Panc1 (cell line): ENCODE data around the gene ALK. TPM values are rescaled to one million over a fixed set of nuclear protein-coding genes. Genes with fewer than 3 reads are reported as not detected.

Experiments used
- ATAC-seq: fragments of 200-7000 bp; cut with Tn5 transposase; 2 replicates; pipeline ENCODE4 v1.9.1; 2020; ENCODE audit warnings: mild to moderate bottlenecking, moderate library complexity
- BruUV-seq: library from RNA; stranded (reverse); fragments of 400-500 nt; replicated peaks from 2 replicates; lab custom pipeline; 2021; lab: Mats Ljungman, UMichigan
- CTCF ChIA-PET: fragments of 300-600 bp; sonication (Branson Sonifier 250); formaldehyde crosslinking; loops from one replicate; lab custom pipeline; 2022; ENCODE audit warnings: antibody characterized with exemption; lab: Charles Lee
- POLR2A ChIA-PET: fragments of 300-600 bp; sonication (Branson Sonifier 250); formaldehyde crosslinking; loops from one replicate; lab custom pipeline; 2022; ENCODE audit warnings: antibody characterized with exemption; lab: Charles Lee
- DNase-seq: peaks from one replicate; pipeline ENCODE4 v3.0.0-alpha.2; 2010; ENCODE audit warnings: low read depth, low spot score
- H3K27ac ChIP-seq: 2 replicates; pipeline ENCODE4 v1.5.1; 2011; ENCODE audit warnings: mild to moderate bottlenecking, low read length, inconsistent platforms
- H3K27me3 ChIP-seq: fragments of 200-500 bp; sonication (Bioruptor generic); 2 replicates; pipeline ENCODE4 v1.6.0; 2014; ENCODE audit warnings: low read length, inconsistent platforms; ENCODE audit not compliant: control insufficient read depth, insufficient read depth
- H3K36me3 ChIP-seq: fragments of 200-500 bp; sonication (Bioruptor generic); 2 replicates; pipeline ENCODE4 v1.5.1; 2014; ENCODE audit warnings: inconsistent platforms, mild to moderate bottlenecking, low read length, moderate library complexity; ENCODE audit not compliant: control insufficient read depth, insufficient read depth
- H3K4me1 ChIP-seq: 2 replicates; pipeline ENCODE4 v1.5.1; 2011; ENCODE audit warnings: inconsistent platforms, mild to moderate bottlenecking, low read length, moderate library complexity; ENCODE audit not compliant: control insufficient read depth, insufficient read depth
- H3K4me3 ChIP-seq, 2 experiments: 2 replicates each; pipeline ENCODE4 v1.5.1; 2011 to 2012; ENCODE audit warnings: low read depth in 2 of 2, low read length in 2 of 2, mild to moderate bottlenecking in 2 of 2, inconsistent platforms in 1 of 2, moderate library complexity in 1 of 2
- H3K9me3 ChIP-seq: fragments of 200-500 bp; sonication (Bioruptor generic); 2 replicates; pipeline ENCODE4 v1.5.1; 2014; ENCODE audit warnings: low read depth, mild to moderate bottlenecking, inconsistent platforms, low read length, moderate library complexity; ENCODE audit not compliant: control insufficient read depth, insufficient read depth
- POLR2AphosphoS5 ChIP-seq: IDR thresholded peaks from 2 replicates; pipeline ENCODE4 v1.6.1; 2012; ENCODE audit warnings: mild to moderate bottlenecking, low read depth, low read length, moderate library complexity
- SIN3A ChIP-seq: IDR thresholded peaks from 2 replicates; pipeline ENCODE4 v1.6.1; 2012; ENCODE audit warnings: low read depth, mild to moderate bottlenecking, low read length, moderate library complexity, borderline replicate concordance; ENCODE audit not compliant: insufficient read depth
- TCF7L2 ChIP-seq: IDR thresholded peaks from 2 replicates; pipeline ENCODE4 v1.6.1; 2011; ENCODE audit warnings: mild to moderate bottlenecking, low read depth, low read length, inconsistent platforms
- in situ Hi-C: cut with HindIII; loops from 2 replicates; pipeline ENCODE4 v1.10.0; 2016; ENCODE audit warnings: low sequenced_read_pairs, low pct_unique_long_range_greater_than_20kb
- intact Hi-C: fragments of 100-400 bp; cut with micrococcal nuclease; formaldehyde crosslinking; loops from one replicate; pipeline ENCODE4 v1.10.0; 2022; ENCODE audit not compliant: unreplicated experiment
- total RNA-seq: library from RNA; stranded (reverse); gene quantifications from one replicate; pipeline ENCODE4 v1.2.1, GENCODE V29; 2021; ENCODE audit not compliant: unreplicated experiment
- TF ChIP-seq, protein P1 (sequence below), 2 experiments: IDR thresholded peaks; 2 replicates each; pipeline ENCODE4 v1.6.1; 2011 to 2012; ENCODE audit warnings: low read depth in 2 of 2, control low read depth in 1 of 2, low read length in 1 of 2, mild to moderate bottlenecking in 1 of 2, moderate library complexity in 1 of 2; ENCODE audit not compliant: insufficient read depth in 1 of 2
- TF ChIP-seq, protein P2 (sequence below): fragments of 450-650 bp; IDR thresholded peaks from 2 replicates; pipeline ENCODE4 v1.5.1; 2017; ENCODE audit warnings: mild to moderate bottlenecking

The ALK gene
- total RNA-seq, 1 experiment from 2014 or later = not detected

DNA sequence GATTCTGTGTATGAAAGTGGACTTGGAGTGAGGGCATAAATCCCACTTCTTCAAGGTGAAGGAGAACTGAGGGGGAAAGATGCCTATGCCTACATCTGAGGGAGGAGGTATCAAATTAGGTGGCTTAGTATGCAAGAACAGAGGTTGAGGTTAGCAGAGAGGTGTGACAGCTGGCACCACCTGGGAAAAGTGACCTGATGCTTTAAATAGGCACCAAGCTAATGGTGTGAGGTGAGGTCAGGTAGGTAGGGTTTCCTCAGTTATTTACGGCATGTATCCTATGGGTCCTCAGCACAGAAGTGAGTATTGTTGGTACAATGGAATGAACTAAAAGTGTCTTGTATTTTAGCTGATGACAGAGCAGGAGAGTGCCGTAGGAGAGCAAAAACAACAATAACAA is 439.0 kb downstream of the ALK start:
- ATAC-seq = no peak
- peaks cover 8% of the 10 kb centered on the region; the same call in 1 of the 2 replicates for H3K27me3 ChIP-seq
- no peaks in the 10 kb centered on the region for H3K36me3 ChIP-seq
- in situ Hi-C loops (no loop called here), intact Hi-C loops (no loop called here)
- POLR2A ChIA-PET = no interaction called here
- no TSS peak for BruUV-seq
- H3K4me1 ChIP-seq = no peaks in the 10 kb centered on the region
- H3K4me3 ChIP-seq = no peak overlapping the region
- CTCF ChIA-PET = no interaction called here
- TF ChIP-seq POLR2AphosphoS5 = no peak
- TF ChIP-seq TCF7L2 = no peak
- TF ChIP-seq, protein P1, sequence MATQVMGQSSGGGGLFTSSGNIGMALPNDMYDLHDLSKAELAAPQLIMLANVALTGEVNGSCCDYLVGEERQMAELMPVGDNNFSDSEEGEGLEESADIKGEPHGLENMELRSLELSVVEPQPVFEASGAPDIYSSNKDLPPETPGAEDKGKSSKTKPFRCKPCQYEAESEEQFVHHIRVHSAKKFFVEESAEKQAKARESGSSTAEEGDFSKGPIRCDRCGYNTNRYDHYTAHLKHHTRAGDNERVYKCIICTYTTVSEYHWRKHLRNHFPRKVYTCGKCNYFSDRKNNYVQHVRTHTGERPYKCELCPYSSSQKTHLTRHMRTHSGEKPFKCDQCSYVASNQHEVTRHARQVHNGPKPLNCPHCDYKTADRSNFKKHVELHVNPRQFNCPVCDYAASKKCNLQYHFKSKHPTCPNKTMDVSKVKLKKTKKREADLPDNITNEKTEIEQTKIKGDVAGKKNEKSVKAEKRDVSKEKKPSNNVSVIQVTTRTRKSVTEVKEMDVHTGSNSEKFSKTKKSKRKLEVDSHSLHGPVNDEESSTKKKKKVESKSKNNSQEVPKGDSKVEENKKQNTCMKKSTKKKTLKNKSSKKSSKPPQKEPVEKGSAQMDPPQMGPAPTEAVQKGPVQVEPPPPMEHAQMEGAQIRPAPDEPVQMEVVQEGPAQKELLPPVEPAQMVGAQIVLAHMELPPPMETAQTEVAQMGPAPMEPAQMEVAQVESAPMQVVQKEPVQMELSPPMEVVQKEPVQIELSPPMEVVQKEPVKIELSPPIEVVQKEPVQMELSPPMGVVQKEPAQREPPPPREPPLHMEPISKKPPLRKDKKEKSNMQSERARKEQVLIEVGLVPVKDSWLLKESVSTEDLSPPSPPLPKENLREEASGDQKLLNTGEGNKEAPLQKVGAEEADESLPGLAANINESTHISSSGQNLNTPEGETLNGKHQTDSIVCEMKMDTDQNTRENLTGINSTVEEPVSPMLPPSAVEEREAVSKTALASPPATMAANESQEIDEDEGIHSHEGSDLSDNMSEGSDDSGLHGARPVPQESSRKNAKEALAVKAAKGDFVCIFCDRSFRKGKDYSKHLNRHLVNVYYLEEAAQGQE (IDR thresholded peaks at IDR 0.05; ENCODE audit: insufficient read depth in 1 of 2, low read depth in 2 of 2, low read length in 1 of 2) = no peak
- no peak for TF ChIP-seq SIN3A
- TF ChIP-seq, protein P2, sequence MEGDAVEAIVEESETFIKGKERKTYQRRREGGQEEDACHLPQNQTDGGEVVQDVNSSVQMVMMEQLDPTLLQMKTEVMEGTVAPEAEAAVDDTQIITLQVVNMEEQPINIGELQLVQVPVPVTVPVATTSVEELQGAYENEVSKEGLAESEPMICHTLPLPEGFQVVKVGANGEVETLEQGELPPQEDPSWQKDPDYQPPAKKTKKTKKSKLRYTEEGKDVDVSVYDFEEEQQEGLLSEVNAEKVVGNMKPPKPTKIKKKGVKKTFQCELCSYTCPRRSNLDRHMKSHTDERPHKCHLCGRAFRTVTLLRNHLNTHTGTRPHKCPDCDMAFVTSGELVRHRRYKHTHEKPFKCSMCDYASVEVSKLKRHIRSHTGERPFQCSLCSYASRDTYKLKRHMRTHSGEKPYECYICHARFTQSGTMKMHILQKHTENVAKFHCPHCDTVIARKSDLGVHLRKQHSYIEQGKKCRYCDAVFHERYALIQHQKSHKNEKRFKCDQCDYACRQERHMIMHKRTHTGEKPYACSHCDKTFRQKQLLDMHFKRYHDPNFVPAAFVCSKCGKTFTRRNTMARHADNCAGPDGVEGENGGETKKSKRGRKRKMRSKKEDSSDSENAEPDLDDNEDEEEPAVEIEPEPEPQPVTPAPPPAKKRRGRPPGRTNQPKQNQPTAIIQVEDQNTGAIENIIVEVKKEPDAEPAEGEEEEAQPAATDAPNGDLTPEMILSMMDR = no peak
- H3K27ac ChIP-seq = no peak overlapping the region
- no peaks in the 10 kb centered on the region for H3K9me3 ChIP-seq
- DNase-seq = no peak

DNA sequence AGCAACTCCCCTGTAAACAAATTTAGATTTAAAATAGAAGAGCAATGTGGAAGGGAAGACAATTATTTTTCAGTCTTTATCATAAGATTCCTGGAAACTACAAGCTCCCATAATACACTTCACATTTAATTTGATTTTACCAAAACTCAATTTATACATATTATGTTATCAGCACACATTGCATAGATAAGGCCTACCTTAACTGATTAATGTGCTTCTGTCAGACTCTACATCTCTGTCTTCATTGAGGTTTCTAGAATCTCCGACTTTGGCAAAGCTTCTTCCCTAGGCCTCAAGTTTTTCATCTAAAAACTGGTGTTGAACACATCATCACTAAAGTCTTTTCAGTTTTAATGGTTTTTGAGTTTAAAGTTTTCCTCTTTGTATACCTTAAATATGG is 440.1 kb downstream of the ALK start:
- no peak for ATAC-seq
- DNase-seq = no peak
- no peaks in the 10 kb centered on the region for H3K4me1 ChIP-seq
- no peak overlapping the region for H3K27ac ChIP-seq
- TF ChIP-seq SIN3A = no peak
- no peak for TF ChIP-seq POLR2AphosphoS5
- TF ChIP-seq, protein P2 = no peak
- no peak for TF ChIP-seq TCF7L2
- TF ChIP-seq, protein P1 (IDR thresholded peaks at IDR 0.05; ENCODE audit: insufficient read depth in 1 of 2, low read depth in 2 of 2, low read length in 1 of 2) = no peak
- intact Hi-C loops (no loop called here), in situ Hi-C loops (no loop called here)
- 0 out of 2 replicates have a peak, but pooled peaks cover 6% of the 10 kb centered on the region for H3K27me3 ChIP-seq
- ChIA-PET CTCF (no interaction called here), POLR2A (no interaction called here)
- H3K9me3 ChIP-seq = no peaks in the 10 kb centered on the region
- H3K4me3 ChIP-seq = no peak overlapping the region
- no TSS peak for BruUV-seq
- H3K36me3 ChIP-seq = no peaks in the 10 kb centered on the region
